Measurements from ENCODE around the gene BTBD8. TPM values are rescaled to one million over a fixed set of nuclear protein-coding genes. Genes with fewer than 3 reads are reported as not detected.

BTBD8 gene
- polyA plus RNA-seq, 1 donor from 2014 or later, result 0.93 TPM

DNA sequence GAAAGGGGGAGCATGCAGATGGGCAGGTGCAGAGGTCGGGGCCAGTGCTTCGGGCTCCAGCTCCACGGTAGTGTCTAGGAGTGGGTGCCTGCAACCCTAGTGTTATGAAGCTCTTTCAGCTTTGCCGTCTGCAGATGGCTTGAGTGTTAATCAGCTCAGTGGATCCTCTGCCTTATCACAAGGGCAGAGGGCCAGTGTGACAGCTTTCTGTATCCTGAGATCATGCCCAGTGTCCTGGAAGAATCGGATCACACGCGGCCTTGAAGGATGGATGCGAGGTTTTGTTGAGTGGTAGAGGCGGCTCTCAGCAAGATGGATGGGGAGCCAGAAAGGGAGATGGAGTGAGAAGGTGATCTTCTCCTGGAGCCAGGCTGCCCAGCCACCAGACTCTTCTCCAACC, 112.1 kb downstream of the BTBD8 start:
- Mint-ChIP-seq H3K27ac (no peak overlapping the region), H3K4me3 (no peak overlapping the region), H3K4me1 (peaks cover 0 to 2% (median 0%) of the 10 kb centered on the region in 3 donors), H3K27me3 (peaks cover 7% of the 10 kb centered on the region), H3K9me3 (no peaks in the 10 kb centered on the region), H3K36me3 (no peaks in the 10 kb centered on the region)

DNA sequence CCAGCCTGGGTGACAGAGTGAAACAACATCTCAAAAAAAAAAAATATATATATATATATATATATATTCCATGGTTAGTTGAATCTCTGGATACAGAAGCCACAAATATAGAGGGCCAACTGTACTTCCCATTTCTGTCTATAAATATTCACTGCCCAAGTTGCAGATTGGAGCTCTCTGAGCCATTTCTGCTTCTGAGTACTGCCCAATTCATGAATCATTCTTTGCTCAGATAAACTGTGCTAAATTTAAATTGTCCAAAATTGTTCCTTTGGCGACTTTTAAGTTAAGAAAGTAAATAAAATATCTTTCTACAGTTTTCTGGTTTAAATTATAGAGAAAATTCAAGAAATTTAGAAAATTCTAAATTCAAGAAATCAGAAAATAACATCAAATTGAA, 114.4 kb downstream of the BTBD8 start:
- Mint-ChIP-seq H3K36me3 (no peaks in the 10 kb centered on the region), H3K9me3 (no peaks in the 10 kb centered on the region), H3K27ac (no peak overlapping the region), H3K27me3 (peaks cover 5% of the 10 kb centered on the region), H3K4me1 (peaks cover 0 to 2% (median 0%) of the 10 kb centered on the region in 3 donors), H3K4me3 (no peak overlapping the region)

DNA sequence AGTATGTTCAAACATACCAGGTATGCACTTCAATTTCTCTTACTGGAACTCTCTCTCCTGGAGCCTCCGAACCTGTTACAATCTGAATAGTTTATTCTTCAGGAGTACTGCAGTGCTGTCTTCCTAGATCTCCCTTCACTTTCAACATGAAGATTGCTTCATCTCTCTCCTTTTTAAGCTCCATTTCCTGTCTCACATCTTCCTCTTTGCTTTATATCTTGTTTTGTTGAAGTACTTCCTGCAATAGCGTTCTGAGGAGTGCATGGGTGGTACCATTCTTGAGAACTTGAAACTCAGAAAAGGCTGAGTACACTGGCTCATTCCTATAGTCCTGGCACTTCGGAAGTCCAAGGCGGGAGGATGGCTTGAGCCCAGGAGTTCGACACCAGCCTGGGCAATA, 121.8 kb downstream of the BTBD8 start:
- H3K27me3 Mint-ChIP-seq, result no peaks in the 10 kb centered on the region
- H3K36me3 Mint-ChIP-seq, result peaks cover 1% of the 10 kb centered on the region
- no peaks in the 10 kb centered on the region for H3K9me3 Mint-ChIP-seq
- H3K27ac Mint-ChIP-seq, result no peak overlapping the region
- peaks cover 0 to 4% (median 0%) of the 10 kb centered on the region in 3 donors for H3K4me1 Mint-ChIP-seq
- no peak overlapping the region for H3K4me3 Mint-ChIP-seq

DNA sequence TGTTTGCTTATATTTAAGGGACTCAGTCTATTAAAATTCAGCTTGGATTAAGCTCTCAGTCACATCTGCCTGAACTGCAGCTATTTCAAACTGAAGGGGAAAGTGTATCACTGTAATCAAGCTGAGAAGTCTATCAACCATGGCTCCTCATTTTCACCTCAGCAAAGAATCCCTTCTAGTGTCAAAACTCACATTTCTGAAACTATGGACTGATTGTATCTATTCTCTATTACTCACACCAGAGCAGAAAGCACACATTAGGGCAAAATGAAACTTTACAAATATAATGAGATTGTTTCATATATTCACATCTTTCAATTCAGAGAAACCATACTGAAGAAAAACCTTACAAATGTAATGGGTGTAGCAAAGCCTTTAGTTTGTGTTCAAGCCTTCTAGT, 123.0 kb downstream of the BTBD8 start:
- Mint-ChIP-seq H3K4me1 (peaks cover 0 to 4% (median 0%) of the 10 kb centered on the region in 3 donors), H3K36me3 (peaks cover 1% of the 10 kb centered on the region), H3K4me3 (no peak overlapping the region), H3K9me3 (no peaks in the 10 kb centered on the region), H3K27me3 (no peaks in the 10 kb centered on the region), H3K27ac (no peak overlapping the region)

DNA sequence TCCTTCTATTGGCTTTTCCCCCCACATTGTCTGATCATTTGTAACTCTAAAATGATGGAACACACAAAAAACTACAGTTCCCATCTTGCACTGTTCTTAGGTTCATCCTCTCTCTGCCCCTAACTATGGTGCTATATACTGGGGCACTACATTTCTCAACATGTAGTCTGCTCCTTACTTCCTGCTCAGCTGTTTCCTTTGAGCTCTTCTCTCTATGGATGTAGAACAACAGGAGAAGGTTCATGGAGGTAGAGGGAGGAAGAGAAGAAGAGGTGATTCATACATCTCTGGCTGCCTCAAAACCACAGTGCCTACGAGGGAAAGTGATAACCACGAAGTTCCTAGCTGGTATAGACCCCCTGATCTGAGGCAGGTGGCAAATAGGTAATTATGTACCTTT, 130.6 kb downstream of the BTBD8 start:
- no peak overlapping the region for H3K27ac Mint-ChIP-seq

DNA sequence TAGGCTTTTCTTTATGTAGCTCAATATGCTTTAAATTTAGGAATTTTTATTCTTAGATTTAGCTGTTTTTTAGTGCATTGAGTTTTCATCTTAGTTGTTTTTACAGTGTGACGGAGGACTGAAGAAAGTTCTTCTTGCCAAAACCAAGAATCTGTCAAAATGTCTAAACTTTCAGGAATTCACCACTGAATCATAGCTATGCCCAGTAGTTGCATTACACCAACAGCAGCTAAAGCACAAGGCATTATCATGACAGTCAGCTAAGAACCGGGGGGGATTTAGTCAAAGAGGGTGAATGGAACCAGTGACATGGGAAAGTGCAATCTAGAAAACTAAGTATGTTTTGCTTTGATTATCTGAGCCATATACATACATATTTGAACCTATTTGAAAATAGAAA, 131.0 kb downstream of the BTBD8 start:
- H3K36me3 Mint-ChIP-seq, result peaks cover 4% of the 10 kb centered on the region
- H3K9me3 Mint-ChIP-seq, result peaks cover 0 to 2% (median 0%) of the 10 kb centered on the region in 3 donors
- no peaks in the 10 kb centered on the region for H3K4me1 Mint-ChIP-seq
- H3K27me3 Mint-ChIP-seq, result peaks cover 3% of the 10 kb centered on the region
- no peak overlapping the region for H3K4me3 Mint-ChIP-seq
- no peak overlapping the region for H3K27ac Mint-ChIP-seq

More for the DNA sequence above, 130.6 kb downstream of the BTBD8 start:
- Mint-ChIP-seq H3K4me3 (no peak overlapping the region), H3K27me3 (peaks cover 3% of the 10 kb centered on the region), H3K4me1 (no peaks in the 10 kb centered on the region), H3K9me3 (peaks cover 0 to 2% (median 0%) of the 10 kb centered on the region in 3 donors), H3K36me3 (peaks cover 4% of the 10 kb centered on the region)

DNA sequence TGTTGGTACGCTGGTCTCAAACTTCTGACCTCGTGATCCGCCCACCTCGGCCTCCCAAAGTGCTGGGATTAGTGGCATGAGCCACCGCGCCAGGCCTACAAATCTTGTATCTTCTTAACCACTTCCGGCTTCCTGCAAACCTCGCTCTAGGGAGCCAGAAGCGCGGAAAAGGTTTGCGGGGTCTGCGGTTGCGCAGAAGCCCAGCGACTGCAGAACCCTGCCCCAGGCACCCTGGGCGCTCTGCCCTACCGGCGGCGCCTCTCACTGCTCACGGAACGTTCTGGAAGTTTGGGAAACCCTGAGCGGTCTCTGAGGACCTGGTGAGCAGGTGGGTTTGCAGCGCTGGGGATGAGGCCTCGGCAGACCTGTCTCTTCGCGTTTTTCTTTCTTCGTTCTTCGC, 137.6 kb downstream of the BTBD8 start, which contains the start of gene C1orf146:
C1orf146 (plus strand) TSS at position 195 of the 400 bp plus-strand sequence. CDS start 13,506 bp downstream, outside the sequence.
- no peak within 1 kb of the TSS for H3K27ac Mint-ChIP-seq
- H3K4me3 Mint-ChIP-seq, result no peak within 1 kb of the TSS
- peaks cover 2% of the 10 kb centered on the region for H3K36me3 Mint-ChIP-seq
- H3K27me3 Mint-ChIP-seq, result no peaks in the 10 kb centered on the region
- no peaks in the 10 kb centered on the region for H3K4me1 Mint-ChIP-seq
- H3K9me3 Mint-ChIP-seq, result peaks cover 0 to 5% (median 0%) of the 10 kb centered on the region in 3 donors

DNA sequence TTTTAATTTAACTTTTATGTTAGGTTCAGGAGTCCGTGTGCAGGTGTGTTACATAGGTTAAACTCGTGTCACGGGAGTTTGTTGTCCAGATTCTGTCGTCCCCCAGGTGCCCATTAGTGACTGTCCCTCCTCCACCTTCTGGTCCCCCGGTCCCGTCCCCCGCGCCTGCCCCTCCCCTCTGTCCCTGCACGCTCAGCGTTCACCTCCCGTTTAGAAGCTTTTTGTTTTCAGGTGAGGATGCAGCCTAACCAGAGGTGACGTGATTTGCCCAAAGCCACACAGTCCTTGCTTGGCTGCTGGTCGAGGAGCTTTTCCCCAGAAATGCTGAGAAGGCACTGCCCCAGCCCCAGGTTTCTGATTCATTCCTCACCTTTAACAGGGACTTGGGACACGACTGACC, 138.4 kb downstream of the BTBD8 start:
- H3K9me3 Mint-ChIP-seq, result peaks cover 0 to 5% (median 0%) of the 10 kb centered on the region in 3 donors
- peaks cover 2% of the 10 kb centered on the region for H3K36me3 Mint-ChIP-seq
- H3K4me1 Mint-ChIP-seq, result no peaks in the 10 kb centered on the region
- no peaks in the 10 kb centered on the region for H3K27me3 Mint-ChIP-seq
- H3K27ac Mint-ChIP-seq, result no peak overlapping the region
- H3K4me3 Mint-ChIP-seq, result no peak overlapping the region

DNA sequence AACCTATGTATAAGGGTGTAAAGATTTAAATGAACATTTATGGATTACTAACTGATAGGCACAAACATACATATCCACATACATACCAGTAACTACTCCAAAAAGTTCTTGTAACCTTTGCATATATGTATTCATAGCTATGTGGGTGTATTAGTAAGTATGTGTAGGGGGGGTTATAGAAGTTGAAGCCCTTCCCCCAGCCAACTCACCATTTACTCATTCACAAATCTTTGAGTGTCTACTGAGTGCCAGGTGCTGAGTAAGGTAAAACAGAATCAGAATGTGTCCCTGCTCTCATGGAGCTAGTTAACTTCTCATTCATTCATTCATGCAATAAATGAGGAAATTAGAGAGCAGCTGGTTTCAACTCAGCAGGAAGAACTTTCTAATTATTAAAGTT, 138.9 kb downstream of the BTBD8 start:
- no peaks in the 10 kb centered on the region for H3K4me1 Mint-ChIP-seq
- H3K27ac Mint-ChIP-seq, result no peak overlapping the region
- H3K27me3 Mint-ChIP-seq, result no peaks in the 10 kb centered on the region
- peaks cover 0 to 5% (median 0%) of the 10 kb centered on the region in 3 donors for H3K9me3 Mint-ChIP-seq
- peaks cover 2% of the 10 kb centered on the region for H3K36me3 Mint-ChIP-seq
- H3K4me3 Mint-ChIP-seq, result no peak overlapping the region

DNA sequence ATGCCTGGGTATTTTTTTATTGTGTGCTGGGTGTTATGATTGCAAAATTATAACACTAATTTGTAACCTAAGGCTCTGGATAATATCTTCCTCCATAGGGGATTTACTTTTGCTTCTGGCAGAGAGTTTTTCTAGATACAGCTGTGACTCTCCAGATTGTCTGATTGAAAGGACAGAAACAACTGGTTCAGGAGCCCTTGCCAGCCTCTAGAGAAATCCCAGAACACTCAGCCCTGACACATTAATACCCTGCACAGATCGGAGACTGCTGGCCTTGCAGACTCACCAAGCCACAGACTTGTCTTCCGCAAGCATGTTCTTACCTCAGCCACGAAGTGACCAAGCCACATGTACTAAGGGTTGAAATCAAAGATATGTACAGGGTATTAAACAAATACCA, 148.3 kb downstream of the BTBD8 start:
- Mint-ChIP-seq H3K27ac (no peak overlapping the region), H3K36me3 (no peaks in the 10 kb centered on the region), H3K9me3 (no peaks in the 10 kb centered on the region), H3K4me1 (no peaks in the 10 kb centered on the region), H3K27me3 (peaks cover 6% of the 10 kb centered on the region), H3K4me3 (no peak overlapping the region)

DNA sequence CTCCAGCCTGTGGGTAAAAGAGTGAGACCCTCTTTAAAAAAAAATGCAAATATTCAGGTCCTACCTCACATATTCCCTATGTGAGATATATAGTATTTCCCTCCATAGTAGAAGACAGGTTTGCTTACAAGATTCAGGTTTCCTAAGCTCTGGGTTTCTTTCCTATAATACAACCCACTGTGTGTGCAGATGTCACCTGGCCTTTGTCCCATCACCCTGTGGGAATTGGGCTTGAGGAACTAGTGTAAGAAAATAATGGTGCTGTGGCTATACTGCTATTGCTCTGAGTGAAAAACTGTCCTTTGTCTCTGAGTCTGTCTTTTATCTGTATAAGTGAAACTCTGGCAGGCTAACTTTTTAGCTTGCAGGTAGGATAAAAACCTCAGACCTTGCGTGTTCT, 150.6 kb downstream of the BTBD8 start:
- H3K4me3 Mint-ChIP-seq, result no peak overlapping the region
- peaks cover 6% of the 10 kb centered on the region for H3K27me3 Mint-ChIP-seq
- no peaks in the 10 kb centered on the region for H3K9me3 Mint-ChIP-seq
- H3K36me3 Mint-ChIP-seq, result no peaks in the 10 kb centered on the region
- no peaks in the 10 kb centered on the region for H3K4me1 Mint-ChIP-seq
- no peak overlapping the region for H3K27ac Mint-ChIP-seq

Other genes with a start within 250 kb of the BTBD8 start
- 2.3 TPM for gene TGFBR3, start 194.2 kb upstream of the BTBD8 start, polyA plus RNA-seq
- not detected for gene BRDT, start 130.9 kb upstream of the BTBD8 start, polyA plus RNA-seq
- not detected for gene EPHX4, start 50.4 kb upstream of the BTBD8 start, polyA plus RNA-seq
- not detected for gene SETSIP, start 4.9 kb upstream of the BTBD8 start, polyA plus RNA-seq
- not detected for gene C1orf146, start 137.6 kb downstream of the BTBD8 start, polyA plus RNA-seq
- 7.5 TPM for gene GLMN, start 218.6 kb downstream of the BTBD8 start, polyA plus RNA-seq
- gene RPAP2, start 218.7 kb downstream of the BTBD8 start, polyA plus RNA-seq, result 23.0 TPM

Measured in IgD-negative memory B cell (primary cell).